GM19328 (cell line): ENCODE results near the gene PDE5A.
"Not testable (repeated sequence)": the region's sequence is repeated elsewhere in the genome, so short reads cannot be mapped to it uniquely, and the experiment has no call there.

ENCODE experiments used
- ATAC-seq: cut with Tn5 transposase; IDR thresholded peaks from one replicate; pipeline ENCODE4 v1.9.1; 2021; ENCODE audit warnings: mild to moderate bottlenecking, moderate library complexity; ENCODE audit not compliant: unreplicated experiment

The PDE5A gene

GRCh38 chr4:119628281-119629141, at the start of gene PDE5A:
Gene PDE5A (minus strand): TSS chr4:119628804. CDS start chr4:119628671, 133 bp downstream.
- peak; percentile 84 for ATAC-seq

DNA sequence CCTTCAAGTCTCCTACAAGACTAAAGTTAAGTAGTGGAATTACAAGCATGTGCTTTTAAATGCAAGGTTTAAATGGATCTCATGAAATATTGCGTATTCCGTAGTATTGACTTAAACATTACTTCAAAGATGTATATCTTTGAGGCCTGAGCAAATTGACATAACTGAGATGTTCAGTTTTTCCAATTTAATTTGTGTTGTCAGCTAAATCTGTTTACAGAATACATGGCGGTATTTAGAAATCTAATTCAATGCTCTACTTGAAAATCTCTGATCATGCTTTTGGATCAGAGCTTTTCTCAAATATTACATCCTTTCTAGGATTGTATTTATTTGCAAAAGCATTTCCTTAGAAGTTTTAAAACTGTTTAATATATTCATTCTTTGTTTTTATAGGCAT, 47.5 kb upstream of the PDE5A start:
- no peak for ATAC-seq

DNA sequence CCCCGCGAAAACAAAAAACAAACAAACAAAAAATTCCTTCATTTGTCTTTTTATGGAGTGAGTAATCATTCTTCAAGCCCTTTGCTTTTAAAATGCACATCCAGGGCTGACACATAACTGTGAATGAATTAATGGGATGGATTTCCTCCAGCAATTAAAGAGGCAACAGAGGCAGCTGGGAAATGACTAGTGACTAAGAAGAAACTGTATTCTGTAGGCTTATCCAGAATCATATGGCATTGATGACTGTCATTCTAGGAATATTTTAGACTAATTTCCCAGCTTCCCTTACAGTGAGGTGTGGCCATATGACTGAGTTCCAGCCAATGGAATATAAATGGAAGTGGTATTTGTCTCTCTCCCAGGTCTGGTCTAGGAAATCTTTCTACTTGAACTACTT, 46.8 kb upstream of the PDE5A start:
- no peak for ATAC-seq

- no peak for ATAC-seq
Observed at GRCh38 chr4:119672938-119673337, 44.3 kb upstream of the PDE5A start.

GRCh38 chr4:119672086-119672485, 43.5 kb upstream of the PDE5A start:
- no peak for ATAC-seq

DNA sequence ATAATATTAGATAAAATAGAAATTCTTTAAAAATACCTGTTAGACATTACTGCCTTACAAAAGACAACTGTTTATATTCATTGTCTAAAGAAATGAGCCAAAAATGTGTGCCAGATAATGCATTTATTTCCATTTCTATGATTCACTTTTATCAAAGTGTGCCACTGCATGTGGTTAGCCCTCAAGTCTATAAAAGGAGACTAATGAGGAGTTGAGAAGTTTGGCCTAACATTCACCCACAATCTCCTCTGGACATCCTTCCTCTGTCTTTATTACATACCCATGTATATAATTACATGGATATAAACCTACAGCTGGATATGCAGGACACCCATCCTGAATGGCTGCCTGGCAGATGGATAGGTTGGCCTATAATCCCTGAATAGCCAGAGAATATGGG, 42.6 kb upstream of the PDE5A start:
- ATAC-seq: no peak

DNA sequence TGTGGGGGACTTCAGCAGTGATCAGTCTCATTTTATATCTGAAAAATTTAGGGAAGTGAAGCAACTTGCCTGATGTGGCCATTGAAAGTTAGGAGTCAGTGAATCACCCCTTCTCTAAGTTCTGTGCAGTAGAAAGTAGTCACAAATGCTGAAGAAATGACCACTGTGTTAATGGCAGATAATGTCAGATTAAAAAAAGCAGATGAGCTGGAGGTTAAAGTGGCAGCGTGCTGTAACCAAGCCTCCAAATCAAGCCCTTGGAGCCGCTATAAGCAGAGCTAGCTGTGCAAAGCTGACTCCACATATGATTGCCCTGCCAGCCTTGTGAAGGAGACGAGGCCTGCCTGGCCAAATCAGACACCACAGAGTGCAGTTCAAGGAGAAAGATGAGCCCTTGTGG, 39.2 kb upstream of the PDE5A start:
- ATAC-seq: no peak

DNA sequence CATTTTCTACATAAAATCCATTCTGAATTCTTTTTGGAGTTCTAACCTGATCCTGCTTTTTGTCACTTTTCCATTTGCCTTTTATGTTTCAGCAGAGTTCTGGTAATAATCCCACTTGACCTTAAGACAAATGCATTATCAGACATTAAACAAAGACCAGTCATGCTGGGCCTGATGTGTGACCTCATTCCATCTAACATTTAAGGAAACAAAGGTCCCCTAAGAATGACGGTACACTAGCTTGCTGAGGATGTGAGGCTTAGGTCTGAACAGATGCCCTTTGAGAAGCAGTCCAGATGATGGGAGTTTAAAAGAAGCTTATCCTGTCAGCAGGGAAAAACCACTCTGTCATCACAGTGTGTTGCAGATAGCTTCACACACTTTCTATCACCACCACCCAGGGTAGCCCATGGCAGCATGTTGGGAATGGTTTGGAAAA, 38.1 kb upstream of the PDE5A start:
- no peak for ATAC-seq

- ATAC-seq: no peak
Observed at GRCh38 chr4:119665752-119666151, 37.1 kb upstream of the PDE5A start.

DNA sequence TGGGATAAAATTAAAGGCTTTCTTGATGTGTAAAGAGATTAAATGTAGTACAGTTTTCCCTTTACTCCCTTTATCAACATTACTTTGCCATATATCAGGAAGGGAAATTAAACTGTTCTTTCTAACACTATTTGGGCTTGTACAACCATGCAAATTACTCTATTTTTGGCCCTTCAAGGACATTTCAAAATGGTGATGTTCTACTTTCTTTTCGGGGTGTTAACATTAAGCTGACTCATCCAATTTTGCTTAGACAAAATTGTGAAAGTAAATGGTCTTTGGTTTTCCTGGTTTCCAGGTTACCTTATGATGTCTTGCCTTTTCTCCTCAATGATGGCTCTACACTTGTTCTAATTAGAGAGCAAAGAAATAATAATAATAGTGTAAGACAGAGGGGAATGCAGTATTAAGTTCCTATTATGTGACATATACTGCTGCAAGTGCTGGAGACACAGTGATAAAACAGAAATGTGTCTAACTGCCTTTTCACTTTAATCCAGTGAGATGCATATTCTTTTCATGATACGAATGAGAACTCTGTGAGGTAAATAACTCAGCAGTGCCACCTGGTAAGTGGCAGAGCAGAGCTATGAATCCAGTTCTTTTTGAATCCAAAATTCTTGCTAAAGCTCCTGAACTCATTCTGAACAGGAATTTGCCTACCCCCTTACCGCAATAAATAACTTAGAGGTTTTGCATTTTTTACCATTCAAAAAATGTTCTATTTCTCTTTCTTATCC, 35.7 kb upstream of the PDE5A start:
- ATAC-seq: no peak

- ATAC-seq: no peak
Observed at GRCh38 chr4:119663160-119663788, 34.7 kb upstream of the PDE5A start.

DNA sequence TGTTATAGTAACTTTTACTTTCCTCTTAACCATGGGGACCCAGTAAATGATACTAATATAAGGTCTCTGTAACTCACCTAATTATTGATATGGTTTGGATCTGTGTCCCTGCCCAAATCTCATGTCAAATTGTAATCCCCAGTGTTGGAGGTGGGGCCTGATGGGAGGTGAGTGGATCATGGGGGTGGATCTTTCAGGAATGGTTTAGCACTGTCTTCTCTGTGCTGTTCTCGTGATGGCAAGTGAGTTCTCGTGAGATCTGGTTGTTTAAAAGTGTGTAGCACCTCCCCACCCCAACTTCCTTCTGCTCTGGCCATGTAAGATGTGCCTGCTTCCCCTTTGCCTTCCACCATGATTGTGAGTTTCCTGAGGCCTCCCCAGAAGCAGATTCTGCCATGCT, 34.0 kb upstream of the PDE5A start:
- not testable (repeated sequence) for ATAC-seq

GRCh38 chr4:119661231-119661630, 32.6 kb upstream of the PDE5A start:
- no peak for ATAC-seq

DNA sequence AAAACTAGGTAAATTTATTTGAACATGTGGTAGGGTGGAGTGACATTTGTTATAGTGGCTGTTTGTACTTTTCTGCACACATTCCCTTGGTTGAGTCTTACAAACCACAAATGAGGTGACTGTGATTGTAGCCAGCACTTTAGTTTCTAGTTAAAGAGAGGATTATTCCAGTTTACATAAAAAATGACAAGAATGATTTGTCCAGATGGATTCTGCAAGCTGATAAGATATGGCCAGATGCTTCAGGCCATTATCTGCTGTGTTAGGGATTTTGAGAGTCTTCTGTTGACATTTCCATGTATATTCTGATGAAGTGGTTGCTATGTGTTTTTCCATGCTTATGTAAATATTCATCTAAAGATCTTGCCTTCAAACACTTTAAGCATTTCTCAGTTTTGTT, 31.0 kb upstream of the PDE5A start:
- ATAC-seq: no peak

DNA sequence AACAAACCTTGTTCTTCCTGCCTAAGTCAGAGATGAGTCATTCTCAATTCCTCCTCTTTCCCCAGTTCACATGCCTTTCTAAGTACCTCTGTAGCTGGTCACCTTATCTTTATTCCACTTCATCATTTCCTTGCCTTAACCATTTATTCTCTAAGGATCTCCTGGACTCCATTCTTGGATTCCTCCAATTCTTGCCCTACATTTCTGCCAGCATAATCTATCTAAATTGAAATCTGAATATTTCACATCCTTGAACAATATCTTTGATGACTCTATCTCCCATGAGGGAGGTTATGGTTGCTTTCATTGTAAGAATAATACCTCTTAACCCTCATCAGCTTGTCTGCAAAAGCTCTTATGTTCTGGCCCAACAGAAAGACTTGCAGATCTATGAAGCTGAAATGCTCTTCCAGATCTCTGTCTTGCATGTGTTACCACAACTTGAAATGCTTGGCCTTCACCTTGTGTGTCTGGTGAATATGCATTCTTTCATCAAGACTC, 28.6 kb upstream of the PDE5A start:
- ATAC-seq: no peak

DNA sequence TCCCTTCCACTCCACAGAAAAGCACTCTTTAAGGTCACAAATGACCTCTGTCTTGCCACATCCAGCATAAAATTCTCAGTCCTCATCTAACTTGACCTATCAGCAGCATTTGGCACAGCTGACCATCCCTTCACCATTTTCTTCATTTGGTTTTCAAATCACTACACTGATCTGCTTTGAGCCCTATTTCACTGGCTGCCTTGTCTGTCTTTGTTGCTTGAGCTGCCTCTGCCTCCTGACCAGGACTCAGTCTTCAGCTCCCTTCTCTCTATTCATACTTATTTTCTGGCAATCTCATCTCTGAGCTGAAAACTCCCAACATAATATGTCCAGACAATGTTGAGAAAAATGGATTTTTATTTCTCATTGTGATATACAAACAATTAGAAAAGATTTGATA, 27.7 kb upstream of the PDE5A start:
- no peak for ATAC-seq

DNA sequence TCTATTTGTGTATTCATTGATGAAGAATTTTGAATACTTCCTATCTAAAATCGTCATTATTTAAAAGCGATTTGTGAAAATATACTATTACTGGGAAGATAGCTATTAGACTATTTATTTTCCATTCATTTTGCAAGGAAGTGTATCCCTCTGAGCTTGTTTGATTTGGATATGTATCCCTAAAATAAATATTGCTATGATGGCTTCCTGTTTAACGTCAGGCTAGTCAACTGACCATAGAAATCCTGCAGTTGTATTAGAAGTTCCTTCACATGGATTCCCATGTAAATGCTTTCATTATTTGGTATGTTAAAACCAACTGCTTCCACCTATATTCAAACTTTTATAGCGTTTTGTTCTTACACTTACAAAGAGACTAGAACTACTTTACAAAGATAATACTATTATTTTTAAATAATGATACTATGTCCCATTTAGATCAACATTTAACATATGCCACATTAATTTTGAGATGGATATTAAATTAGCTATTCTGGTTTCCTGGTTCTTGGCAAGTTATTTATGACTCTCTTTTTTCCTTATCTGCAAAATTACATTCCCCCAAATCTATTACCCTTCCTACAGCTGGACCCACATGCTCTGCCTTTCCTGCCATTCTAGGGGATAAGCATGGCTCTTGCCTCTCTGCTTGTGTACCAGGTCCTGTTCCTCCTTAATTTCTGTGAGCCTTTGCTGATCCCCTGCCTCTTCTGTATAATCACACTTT, 26.7 kb upstream of the PDE5A start:
- no peak for ATAC-seq

DNA sequence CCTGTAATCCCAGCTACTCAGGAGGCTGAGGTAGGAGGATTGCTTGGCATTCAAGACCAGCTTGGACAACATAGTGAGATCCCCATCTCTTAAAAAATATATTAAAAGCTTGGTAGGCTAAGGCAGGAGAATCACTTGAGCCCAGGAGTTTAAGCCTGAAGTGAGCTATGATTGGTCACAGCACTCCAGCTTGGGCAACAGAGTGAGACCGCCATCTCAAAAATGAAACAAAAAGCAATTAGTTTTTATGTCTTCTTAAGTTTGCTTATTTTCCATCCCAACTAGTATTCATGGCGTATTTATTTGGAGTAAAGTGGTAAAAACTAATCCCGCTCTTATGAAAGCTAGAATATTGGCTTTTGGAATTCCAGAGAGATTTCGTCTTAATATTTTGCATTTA, 25.4 kb upstream of the PDE5A start:
- no peak for ATAC-seq

- no peak for ATAC-seq
Observed at GRCh38 chr4:119652998-119653397, 24.4 kb upstream of the PDE5A start.

DNA sequence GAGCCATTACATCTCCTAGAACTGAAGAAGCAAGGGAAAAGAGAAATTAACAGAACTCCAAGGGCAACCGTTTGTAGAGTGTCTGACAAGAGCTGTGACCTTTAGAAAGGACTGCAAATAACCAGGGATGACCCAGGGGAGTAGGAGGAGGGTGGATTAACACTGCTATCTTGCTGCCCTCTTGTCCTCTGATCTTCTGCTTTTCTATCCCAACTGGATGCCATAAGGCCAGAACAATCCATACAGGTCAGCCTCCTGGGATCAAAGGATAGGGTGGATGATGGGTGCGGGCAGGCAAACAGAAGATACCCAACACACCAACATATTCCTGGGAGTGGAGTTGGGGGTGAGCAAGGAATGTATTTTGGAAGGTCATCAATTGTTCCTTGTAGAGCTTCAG, 19.8 kb upstream of the PDE5A start:
- no peak for ATAC-seq

DNA sequence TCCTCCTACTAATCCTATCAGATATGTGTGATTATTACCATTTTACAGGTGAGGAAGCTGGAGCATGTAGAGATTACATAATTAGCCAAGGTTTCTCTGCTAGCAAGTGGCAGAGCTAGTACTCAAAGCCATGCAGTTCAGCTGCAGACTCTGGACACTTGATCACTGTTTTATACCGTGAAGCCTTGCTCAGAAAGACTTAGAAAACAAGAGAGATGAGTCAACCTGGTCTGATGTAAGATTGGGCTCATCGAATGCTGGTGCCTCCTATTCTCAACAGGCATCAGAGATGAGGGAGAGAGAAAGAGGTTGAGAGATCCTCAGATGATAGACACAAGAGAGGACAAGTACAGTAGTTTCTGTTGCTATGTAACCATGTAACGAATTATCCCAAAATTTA, 19.0 kb upstream of the PDE5A start:
- no peak for ATAC-seq
